WTC11 (cell line): ENCODE measurements around the gene IL31.

Experiments used
- CBFB ChIP-seq: sonication (generic); formaldehyde crosslinking; IDR thresholded peaks from 2 replicates; pipeline ENCODE4 v1.8.1; 2022; ENCODE audit warnings: mild to moderate bottlenecking, low read depth, missing genetic modification reagents
- CTCF ChIP-seq: fragments of 200-600 bp; IDR thresholded peaks from 2 replicates; pipeline ENCODE4 v1.8.0; 2022; ENCODE audit warnings: antibody characterized with exemption
- USF2 ChIP-seq: sonication (generic); formaldehyde crosslinking; IDR thresholded peaks from 2 replicates; pipeline ENCODE4 v1.8.1; 2023; ENCODE audit warnings: mild to moderate bottlenecking, missing genetic modification reagents, moderate library complexity

GRCh38 chr12:122162976-122163375, 11.0 kb downstream of the IL31 start:
- TF ChIP-seq CTCF (no peak), CBFB (no peak), USF2 (CRISPR knock-in tag) (no peak)
